Stomach (tissue), 9 donors: ENCODE data around the gene BBLN. TPM values are rescaled to one million over a fixed set of nuclear protein-coding genes. Genes with fewer than 3 reads are reported as not detected.

Experiments
- DNase-seq, 2 donors: peaks; one replicate each; pipeline versions ENCODE4 v3.0.0 to v3.0.0-alpha.2; 2013 to 2019
- H3K27ac ChIP-seq, 5 donors: fragments of 200-600 bp in 4 of 5; sonication (generic) in 4 of 5; one replicate each; pipeline ENCODE4 v1.5.1; 2013 to 2019; ENCODE audit warnings: mild to moderate bottlenecking in 1 of 5, moderate library complexity in 1 of 5
- H3K27me3 ChIP-seq, 3 donors: fragments of 200-600 bp; sonication (generic); one replicate each; pipeline ENCODE4 v1.5.1; 2017 to 2019; ENCODE audit warnings: mixed run types in 1 of 3
- H3K36me3 ChIP-seq, 4 donors: fragments of 200-600 bp; sonication (generic); 1 replicate in 3 of 4; 2 replicates in 1 of 4; pipeline ENCODE4 v1.5.1; 2016 to 2019
- H3K4me1 ChIP-seq, 4 donors: fragments of 200-600 bp; sonication (generic); one replicate each; pipeline ENCODE4 v1.5.1; 2016 to 2019
- H3K4me3 ChIP-seq, 4 donors: fragments of 200-600 bp; sonication (generic) in 3 of 4; one replicate each; pipeline ENCODE4 v1.5.1; 2016 to 2019; ENCODE audit warnings: mild to moderate bottlenecking in 1 of 4
- H3K9me3 ChIP-seq, 4 donors: fragments of 200-600 bp; sonication (generic); one replicate each; pipeline ENCODE4 v1.5.1; 2016 to 2019
- EP300 ChIP-seq: sonication (generic); formaldehyde crosslinking; IDR thresholded peaks from one replicate; pipeline ENCODE4 v1.6.1; 2017; ENCODE audit warnings: antibody characterized with exemption
- POLR2A ChIP-seq, 4 donors: fragments of 450-650 bp; IDR thresholded peaks; one replicate each; pipeline ENCODE4 v1.6.1; 2016; ENCODE audit warnings: antibody characterized with exemption in 4 of 4, control low read depth in 2 of 4, mild to moderate bottlenecking in 1 of 4, moderate library complexity in 1 of 4
- POLR2AphosphoS5 ChIP-seq, 3 donors: sonication (generic); formaldehyde crosslinking; IDR thresholded peaks; one replicate each; pipeline ENCODE4 v1.6.1; 2016; ENCODE audit warnings: antibody characterized with exemption in 3 of 3
- WGBS, 5 donors: extraction: QIAGEN DNeasy Blood & Tissue Kit in 3 of 5; methylation state at CpG; one replicate each; pipeline versions ENCODE4 v1.1.5 to v1.1.7; 2013 to 2018; 5-methylcytosine and 5-hydroxymethylcytosine counted together
- intact Hi-C: fragments of 100-400 bp; cut with DNase I; formaldehyde crosslinking; loops from one replicate; pipeline ENCODE4 v1.15.1; 2023; ENCODE audit warnings: low total_unique reads
- polyA plus RNA-seq, 3 donors: library from polyadenylated mRNA; stranded (reverse); fragments of 200-250 nt; gene quantifications; one replicate each; pipeline ENCODE4 v1.2.3, GENCODE V29; 2013
- total RNA-seq, 5 donors: library from RNA; depleted of rRNA; stranded (reverse); fragments of >200 nt; gene quantifications; one replicate each; pipeline versions ENCODE4 v1.1.0 to v1.2.3, GENCODE V29; 2014 to 2016
- TF ChIP-seq, protein P1 (sequence below), 7 experiments: fragments of 450-650 bp in 4 of 7; fragments of 200-600 bp in 3 of 7; sonication (generic) in 3 of 7; IDR thresholded peaks; one replicate each; pipeline ENCODE4 v1.5.1; 2016 to 2019; ENCODE audit warnings: antibody characterized with exemption in 7 of 7, control low read depth in 2 of 7, mild to moderate bottlenecking in 1 of 7
- donor health status: healthy with polysubstance abuse.
- donor health status: Bipolar disorder and iron deficiency.
- donor health status: healthy.

Gene BBLN
- total and polyA plus RNA-seq, 8 donors = 17.8 to 193 (median 147) TPM; not detected in 1

DNA sequence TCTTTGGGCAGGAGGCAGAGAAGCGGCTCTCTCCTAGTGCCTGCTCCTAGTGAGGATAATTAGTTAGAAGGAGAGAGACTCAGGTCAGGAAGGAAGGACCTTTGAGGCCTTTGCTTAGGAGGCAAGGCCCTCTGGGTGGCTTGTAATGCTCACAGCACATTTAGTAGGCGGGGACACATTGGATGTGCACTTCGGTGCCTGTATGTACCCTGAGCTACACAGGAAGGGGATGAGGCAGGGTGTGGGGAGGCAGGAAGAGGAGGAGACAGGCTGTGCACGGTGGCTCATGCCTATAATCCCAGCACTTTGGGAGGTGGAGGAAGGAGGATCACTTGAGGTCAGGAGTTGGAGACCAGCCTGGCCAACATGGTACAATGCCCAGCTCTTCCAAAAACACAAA lies 18.0 kb upstream of the BBLN start:
- Histone ChIP-seq H3K27ac (no peak overlapping the region), H3K4me1 (peaks cover 0 to 18% (median 7%) of the 10 kb centered on the region in 4 donors), H3K36me3 (no peaks in the 10 kb centered on the region), H3K4me3 (no peak overlapping the region), H3K9me3 (no peaks in the 10 kb centered on the region), H3K27me3 (no peaks in the 10 kb centered on the region)
- no peak for DNase-seq
- 58 to 78% (median 70%) methylated on average over 3 to 4 of the region's 4 CpGs for WGBS, 5 donors
- TF ChIP-seq EP300 (no peak), POLR2A (IDR thresholded peaks at IDR 0.05) (no peak), POLR2AphosphoS5 (IDR thresholded peaks at IDR 0.05) (no peak)
- TF ChIP-seq, protein P1, sequence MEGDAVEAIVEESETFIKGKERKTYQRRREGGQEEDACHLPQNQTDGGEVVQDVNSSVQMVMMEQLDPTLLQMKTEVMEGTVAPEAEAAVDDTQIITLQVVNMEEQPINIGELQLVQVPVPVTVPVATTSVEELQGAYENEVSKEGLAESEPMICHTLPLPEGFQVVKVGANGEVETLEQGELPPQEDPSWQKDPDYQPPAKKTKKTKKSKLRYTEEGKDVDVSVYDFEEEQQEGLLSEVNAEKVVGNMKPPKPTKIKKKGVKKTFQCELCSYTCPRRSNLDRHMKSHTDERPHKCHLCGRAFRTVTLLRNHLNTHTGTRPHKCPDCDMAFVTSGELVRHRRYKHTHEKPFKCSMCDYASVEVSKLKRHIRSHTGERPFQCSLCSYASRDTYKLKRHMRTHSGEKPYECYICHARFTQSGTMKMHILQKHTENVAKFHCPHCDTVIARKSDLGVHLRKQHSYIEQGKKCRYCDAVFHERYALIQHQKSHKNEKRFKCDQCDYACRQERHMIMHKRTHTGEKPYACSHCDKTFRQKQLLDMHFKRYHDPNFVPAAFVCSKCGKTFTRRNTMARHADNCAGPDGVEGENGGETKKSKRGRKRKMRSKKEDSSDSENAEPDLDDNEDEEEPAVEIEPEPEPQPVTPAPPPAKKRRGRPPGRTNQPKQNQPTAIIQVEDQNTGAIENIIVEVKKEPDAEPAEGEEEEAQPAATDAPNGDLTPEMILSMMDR (IDR thresholded peaks at IDR 0.05) = no peak
- intact Hi-C loops = no loop called here

DNA sequence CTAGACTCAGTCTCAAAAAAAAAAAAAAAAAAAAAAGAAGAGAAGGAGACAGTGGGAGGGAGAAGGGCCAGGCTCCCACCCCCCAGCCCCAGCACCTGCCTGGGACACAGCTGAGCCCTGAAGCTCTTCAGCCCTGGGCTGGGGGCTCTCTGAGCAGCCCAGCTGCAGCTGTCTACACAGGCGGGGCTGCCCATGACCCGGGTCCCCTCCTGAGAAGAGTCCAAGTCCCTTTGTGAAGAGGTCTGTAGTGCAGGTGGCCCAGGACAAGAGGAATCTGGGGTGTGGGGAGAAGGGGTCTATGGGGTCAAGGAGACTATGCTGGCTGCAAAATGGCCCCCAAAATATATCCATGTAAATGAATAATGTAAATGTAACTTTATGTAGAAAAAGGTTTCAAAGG lies 17.5 kb upstream of the BBLN start:
- H3K27me3 ChIP-seq = no peaks in the 10 kb centered on the region
- intact Hi-C loops = no loop called here
- DNase-seq = no peak
- TF ChIP-seq POLR2AphosphoS5 (IDR thresholded peaks at IDR 0.05) (no peak), EP300 (no peak), POLR2A (IDR thresholded peaks at IDR 0.05) (no peak)
- TF ChIP-seq, protein P1 (IDR thresholded peaks at IDR 0.05) = no peak
- 81 to 90% (median 83%) methylated on average over 2 of the region's 2 CpGs for WGBS, 5 donors
- H3K9me3 ChIP-seq = no peaks in the 10 kb centered on the region
- peaks cover 0 to 19% (median 9%) of the 10 kb centered on the region in 4 donors for H3K4me1 ChIP-seq
- H3K27ac ChIP-seq = no peak overlapping the region
- no peaks in the 10 kb centered on the region for H3K36me3 ChIP-seq
- H3K4me3 ChIP-seq = no peak overlapping the region

DNA sequence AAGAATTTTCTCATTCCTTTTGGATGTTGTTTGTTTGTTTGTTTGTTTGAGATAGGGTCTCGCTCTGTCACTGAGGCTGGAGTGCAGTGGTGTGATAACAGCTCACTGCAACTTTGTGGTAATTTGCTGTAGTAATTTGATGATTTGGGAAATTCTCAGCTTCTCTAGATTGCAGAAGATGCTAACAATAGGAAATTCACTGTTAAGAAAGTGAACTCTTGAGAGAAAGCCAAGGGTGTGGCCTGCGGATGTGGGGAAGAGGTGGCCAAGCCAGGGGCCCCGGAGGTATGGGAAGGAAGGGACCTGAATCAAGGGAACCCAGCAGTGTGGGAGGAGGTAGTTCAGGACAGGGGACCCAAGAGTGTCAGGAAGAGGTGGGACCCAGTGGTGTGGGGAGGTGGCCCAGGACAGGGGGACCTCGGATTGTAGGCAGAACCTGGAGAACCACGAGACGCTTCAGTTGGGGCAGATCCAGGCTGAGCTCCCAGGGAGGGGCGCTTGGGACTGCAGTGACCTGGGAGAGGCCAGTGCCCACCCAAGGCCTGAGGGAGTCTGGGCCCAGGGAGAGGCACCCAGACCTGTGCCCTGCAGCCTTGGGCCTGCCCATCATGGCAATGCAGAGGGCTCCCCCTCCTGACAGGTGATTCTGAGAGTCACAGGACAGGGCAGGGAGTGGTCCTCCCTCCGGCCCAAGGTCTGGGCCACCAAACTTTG lies 16.4 kb upstream of the BBLN start:
- Histone ChIP-seq H3K36me3 (no peaks in the 10 kb centered on the region), H3K27me3 (no peaks in the 10 kb centered on the region), H3K4me1 (peaks cover 2 to 29% (median 16%) of the 10 kb centered on the region in 4 donors), H3K4me3 (no peak overlapping the region), H3K27ac (peak overlapping the region in 1 of 5 donors; percentile 32), H3K9me3 (no peaks in the 10 kb centered on the region)
- 45 to 59% (median 54%) methylated on average over 7 to 8 of the region's 8 CpGs for WGBS, 5 donors
- intact Hi-C loops = no loop called here
- TF ChIP-seq, protein P1 (IDR thresholded peaks at IDR 0.05) = no peak
- TF ChIP-seq EP300 (no peak), POLR2A (IDR thresholded peaks at IDR 0.05) (no peak), POLR2AphosphoS5 (IDR thresholded peaks at IDR 0.05) (no peak)
- peak in 1 of 2 donors; percentile 67 for DNase-seq

DNA sequence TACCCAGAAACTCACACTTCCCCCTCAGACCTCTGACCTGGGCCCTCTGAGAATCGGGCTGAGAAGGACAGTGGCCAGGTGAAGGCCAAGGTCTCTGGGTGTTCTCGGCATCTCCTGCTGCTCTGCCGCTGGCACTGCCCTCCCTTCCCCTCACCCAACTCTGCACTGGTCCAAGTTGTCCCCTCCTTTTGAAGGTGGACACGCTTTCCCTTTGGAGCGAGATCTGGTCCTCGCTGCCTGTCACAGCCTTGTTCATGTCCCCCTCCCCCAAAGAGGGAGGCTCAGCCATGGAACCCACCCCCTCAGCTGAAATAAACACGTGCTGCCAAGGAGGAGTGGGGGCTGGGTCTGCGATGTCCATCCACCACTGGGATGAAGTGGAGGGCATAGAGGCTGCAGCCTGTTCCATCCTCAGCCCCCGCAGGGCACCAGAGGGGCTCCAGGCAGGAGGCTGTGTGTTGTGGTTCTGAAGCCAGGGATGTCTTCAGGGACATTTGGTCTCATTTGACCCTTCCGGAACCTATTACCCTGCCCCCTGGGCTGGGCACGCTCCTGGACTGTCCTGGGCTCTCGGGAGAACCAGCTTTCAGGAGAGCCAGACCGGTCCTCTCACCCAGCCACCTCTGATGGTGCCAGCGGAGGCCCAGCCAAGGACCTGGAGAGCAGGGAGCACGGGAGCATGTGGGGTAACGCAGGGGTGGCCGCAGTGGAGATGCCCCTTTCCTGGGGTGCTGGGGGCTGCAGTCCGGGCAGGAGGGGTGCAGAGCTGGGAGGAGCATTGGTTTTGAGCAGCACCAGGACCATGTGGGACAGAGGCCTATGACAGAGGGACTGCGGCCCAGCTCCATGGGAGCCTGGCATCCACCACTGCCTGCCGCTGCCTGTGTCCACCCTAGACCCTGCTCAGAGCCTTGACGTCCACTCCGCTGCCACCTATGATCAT lies 15.6 kb upstream of the BBLN start:
- TF ChIP-seq POLR2A (IDR thresholded peaks at IDR 0.05) (no peak), POLR2AphosphoS5 (IDR thresholded peaks at IDR 0.05) (no peak), EP300 (no peak)
- TF ChIP-seq, protein P1 (IDR thresholded peaks at IDR 0.05) = no peak
- 87 to 96% (median 90%) methylated on average over 14 to 22 of the region's 22 CpGs for WGBS, 5 donors
- no peak for DNase-seq
- Histone ChIP-seq H3K36me3 (no peaks in the 10 kb centered on the region), H3K9me3 (no peaks in the 10 kb centered on the region), H3K4me3 (no peak overlapping the region), H3K4me1 (peaks cover 8 to 37% (median 21%) of the 10 kb centered on the region in 4 donors), H3K27me3 (no peaks in the 10 kb centered on the region), H3K27ac (no peak overlapping the region)
- intact Hi-C loops = no loop called here
